ENCODE results near the gene HOXA1.

Gene HOXA1

DNA sequence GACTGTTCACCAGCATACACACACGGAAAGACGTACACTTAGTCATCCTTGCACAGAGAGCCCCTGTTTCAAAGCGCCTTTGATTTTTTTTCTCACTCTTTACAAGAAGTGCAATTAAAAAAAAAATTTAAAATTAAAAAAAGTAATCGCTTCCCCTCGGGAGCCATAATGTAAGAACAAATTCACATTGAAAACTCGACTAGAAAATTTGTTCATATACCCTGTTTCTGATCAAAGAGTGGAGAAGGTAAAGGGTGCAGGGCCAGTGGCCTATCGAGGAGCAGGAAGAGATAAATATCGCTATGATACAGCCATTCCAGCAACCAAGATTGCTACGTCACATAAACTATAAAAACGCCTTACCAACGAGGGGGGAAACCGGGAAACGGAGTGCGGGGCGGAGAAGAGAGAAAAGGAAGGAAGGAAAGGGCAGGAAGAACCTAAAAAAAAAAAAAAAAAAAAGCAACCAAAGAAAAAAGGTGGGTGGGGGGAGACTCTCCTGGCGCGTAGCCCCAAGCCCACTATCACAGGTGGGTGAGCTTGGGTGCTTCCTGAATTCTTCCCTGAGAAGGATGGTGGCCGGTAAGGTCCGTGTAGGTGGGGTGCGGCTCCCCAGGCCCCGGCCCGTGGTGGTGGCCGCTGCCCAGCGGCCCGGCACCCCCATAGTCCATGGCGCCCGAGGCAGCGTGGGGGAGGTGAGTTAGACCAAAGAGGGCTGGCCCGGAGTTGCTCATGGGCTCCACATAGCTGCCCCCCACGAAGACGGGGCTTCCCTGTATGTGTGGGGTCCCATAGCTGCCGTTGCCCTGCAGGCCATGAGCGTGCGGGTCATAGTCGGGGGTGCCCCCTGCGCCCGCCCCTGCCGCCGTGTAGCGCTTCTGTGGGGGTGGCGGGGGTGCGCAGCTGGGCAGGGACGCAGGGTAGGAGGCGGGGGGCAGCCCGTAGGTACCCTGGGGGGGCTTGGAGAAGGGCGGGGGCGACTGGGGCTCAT lies 11.9 kb upstream of the HOXA1 start:
- no peak for TF ChIP-seq SIN3A (IDR thresholded peaks at IDR 0.05; ENCODE audit: borderline replicate concordance, insufficient read depth, low read length)
- no peak for TF ChIP-seq REST (IDR thresholded peaks at IDR 0.05; ENCODE audit: insufficient read depth in 1 of 2, low read depth in 2 of 2, low read length in 2 of 2)
- TF ChIP-seq TAF1 (IDR thresholded peaks at IDR 0.05; ENCODE audit: borderline replicate concordance, insufficient read depth, low read length), result no peak
- no peak for TF ChIP-seq POLR2AphosphoS5 (IDR thresholded peaks at IDR 0.05; ENCODE audit: low read depth, low read length)
- TF ChIP-seq FOXP2 (optimal IDR thresholded peaks at IDR 0.05; ENCODE audit: borderline replicate concordance, extremely low read depth, extremely low read length, insufficient read depth), result no peak

GRCh38 chr7:27106901-27107240 lies 11.1 kb upstream of the HOXA1 start:
- TF ChIP-seq TAF1 (IDR thresholded peaks at IDR 0.05; ENCODE audit: borderline replicate concordance, insufficient read depth, low read length) (no peak), FOXP2 (optimal IDR thresholded peaks at IDR 0.05; ENCODE audit: borderline replicate concordance, extremely low read depth, extremely low read length, insufficient read depth) (no peak), REST (IDR thresholded peaks at IDR 0.05; ENCODE audit: insufficient read depth in 1 of 2, low read depth in 2 of 2, low read length in 2 of 2) (no peak), POLR2AphosphoS5 (IDR thresholded peaks at IDR 0.05; ENCODE audit: low read depth, low read length) (no peak), SIN3A (IDR thresholded peaks at IDR 0.05; ENCODE audit: borderline replicate concordance, insufficient read depth, low read length) (no peak)

GRCh38 chr7:27106181-27106900 lies 10.5 kb upstream of the HOXA1 start:
- no peak for TF ChIP-seq FOXP2 (optimal IDR thresholded peaks at IDR 0.05; ENCODE audit: borderline replicate concordance, extremely low read depth, extremely low read length, insufficient read depth)
- no peak for TF ChIP-seq TAF1 (IDR thresholded peaks at IDR 0.05; ENCODE audit: borderline replicate concordance, insufficient read depth, low read length)
- TF ChIP-seq POLR2AphosphoS5 (IDR thresholded peaks at IDR 0.05; ENCODE audit: low read depth, low read length), result no peak
- TF ChIP-seq REST (IDR thresholded peaks at IDR 0.05; ENCODE audit: insufficient read depth in 1 of 2, low read depth in 2 of 2, low read length in 2 of 2), result no peak
- TF ChIP-seq SIN3A (IDR thresholded peaks at IDR 0.05; ENCODE audit: borderline replicate concordance, insufficient read depth, low read length), result no peak

DNA sequence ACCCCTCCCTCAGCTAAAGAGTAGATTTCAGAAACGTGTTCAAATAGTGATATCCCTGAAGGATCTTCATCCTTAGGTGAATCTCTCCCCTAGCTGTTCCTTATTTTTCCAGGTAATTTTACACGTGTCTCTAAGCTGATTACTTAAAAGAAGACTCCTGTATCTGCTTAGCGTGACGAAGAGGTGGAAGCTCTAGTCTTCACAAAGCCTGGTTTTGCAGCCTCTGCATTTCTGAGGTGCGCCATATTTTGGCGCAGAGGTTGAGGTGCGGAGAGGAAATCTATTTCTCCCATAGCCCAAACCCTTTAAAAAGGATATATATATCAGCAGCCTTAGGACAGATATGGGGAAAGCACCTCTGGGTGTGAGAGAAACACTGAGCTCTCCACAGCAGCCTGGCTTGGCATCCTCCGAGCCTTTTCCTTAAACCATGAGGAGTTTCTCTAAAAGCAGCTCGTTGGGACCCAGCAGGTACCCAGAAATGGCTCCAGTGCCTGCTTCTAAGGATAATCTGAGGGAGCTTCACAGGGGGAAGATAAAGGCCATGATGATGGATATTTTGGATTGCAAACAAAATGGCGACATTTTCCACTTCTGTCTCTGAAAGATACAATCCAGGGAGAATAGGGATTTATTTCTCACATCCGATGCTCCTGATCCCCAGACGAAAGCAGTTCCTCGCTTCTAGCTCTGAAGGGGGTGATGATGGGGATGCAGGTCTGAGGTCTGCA lies 9.7 kb upstream of the HOXA1 start:
- TF ChIP-seq SIN3A (IDR thresholded peaks at IDR 0.05; ENCODE audit: borderline replicate concordance, insufficient read depth, low read length), result no peak
- TF ChIP-seq REST (IDR thresholded peaks at IDR 0.05; ENCODE audit: insufficient read depth in 1 of 2, low read depth in 2 of 2, low read length in 2 of 2), result no peak
- TF ChIP-seq POLR2AphosphoS5 (IDR thresholded peaks at IDR 0.05; ENCODE audit: low read depth, low read length), result no peak
- no peak for TF ChIP-seq TAF1 (IDR thresholded peaks at IDR 0.05; ENCODE audit: borderline replicate concordance, insufficient read depth, low read length)
- TF ChIP-seq FOXP2 (optimal IDR thresholded peaks at IDR 0.05; ENCODE audit: borderline replicate concordance, extremely low read depth, extremely low read length, insufficient read depth), result no peak
